GM12801 (cell line): Measurements from ENCODE around the gene TENT4B.

Experiments used
- CTCF ChIP-seq: IDR thresholded peaks from one replicate; pipeline ENCODE4 v1.5.1; 2011; ENCODE audit warnings: control low read depth; ENCODE audit not compliant: insufficient read length; ENCODE audit errors: extremely low read depth

TENT4B gene

DNA sequence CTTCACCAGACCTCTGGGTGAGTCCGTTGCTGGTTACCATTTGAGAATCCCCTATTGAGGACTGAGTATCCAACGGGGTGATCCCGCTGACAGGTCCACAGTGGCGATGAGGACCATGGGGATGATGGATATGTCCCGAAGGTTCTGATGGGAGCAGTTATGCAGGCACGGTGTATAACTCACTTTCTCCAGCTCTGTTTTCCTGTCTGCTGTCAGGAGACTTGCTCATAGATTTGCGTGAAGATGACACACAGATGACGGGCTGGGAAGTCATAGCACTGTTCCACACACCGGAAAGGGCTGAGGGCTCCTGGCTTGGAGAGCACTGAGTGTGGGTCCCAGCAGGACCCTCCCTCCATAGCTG, 91.0 kb downstream of the TENT4B start:
- no peak for TF ChIP-seq CTCF

- no peak for TF ChIP-seq CTCF
Observed at GRCh38 chr16:50244504-50245416, 91.7 kb downstream of the TENT4B start.

- no peak for TF ChIP-seq CTCF
Observed at GRCh38 chr16:50245417-50246298, 92.6 kb downstream of the TENT4B start.

DNA sequence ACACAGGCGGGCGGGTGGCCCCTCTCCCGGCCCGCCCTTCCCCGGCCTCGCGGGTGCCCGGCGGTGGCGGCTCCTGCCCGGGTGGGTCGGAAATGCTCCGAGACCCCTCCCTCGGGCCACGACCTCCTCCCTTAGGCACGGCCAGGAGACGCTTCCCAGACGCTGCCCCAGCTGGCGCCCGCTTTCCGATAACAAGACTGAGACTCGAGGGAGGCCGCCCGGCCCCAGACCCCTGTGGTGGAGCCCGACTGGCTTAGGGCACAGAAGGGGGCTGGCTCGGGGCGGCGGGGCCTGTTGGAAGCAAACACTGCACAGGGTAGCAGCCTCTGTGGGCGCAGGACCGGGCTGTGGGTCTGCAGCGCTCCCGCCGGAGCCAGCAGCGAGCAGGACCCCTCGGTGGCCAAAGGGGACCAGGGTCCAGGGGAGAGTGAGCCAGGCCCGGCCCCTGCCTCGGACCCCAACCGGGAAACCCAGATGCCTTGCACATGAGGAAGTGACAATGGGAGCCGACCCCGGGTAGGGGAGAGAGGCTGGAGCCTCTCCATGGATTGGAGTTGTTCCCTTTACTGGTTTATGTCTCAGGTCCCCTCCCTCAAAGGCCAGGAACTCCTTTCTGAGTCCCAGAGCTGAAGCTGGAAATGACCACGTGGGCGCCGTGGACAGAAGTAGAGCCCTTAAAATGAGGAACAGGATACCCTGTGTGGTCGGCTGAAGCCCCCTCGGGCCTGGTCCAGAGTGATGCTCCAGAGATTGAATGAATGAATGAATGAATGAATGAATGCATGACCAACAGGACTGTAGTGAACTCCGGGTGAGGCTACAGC, 93.4 kb downstream of the TENT4B start:
- TF ChIP-seq CTCF, result no peak

- TF ChIP-seq CTCF, result no peak
Observed at GRCh38 chr16:50247123-50247905, 94.2 kb downstream of the TENT4B start.

DNA sequence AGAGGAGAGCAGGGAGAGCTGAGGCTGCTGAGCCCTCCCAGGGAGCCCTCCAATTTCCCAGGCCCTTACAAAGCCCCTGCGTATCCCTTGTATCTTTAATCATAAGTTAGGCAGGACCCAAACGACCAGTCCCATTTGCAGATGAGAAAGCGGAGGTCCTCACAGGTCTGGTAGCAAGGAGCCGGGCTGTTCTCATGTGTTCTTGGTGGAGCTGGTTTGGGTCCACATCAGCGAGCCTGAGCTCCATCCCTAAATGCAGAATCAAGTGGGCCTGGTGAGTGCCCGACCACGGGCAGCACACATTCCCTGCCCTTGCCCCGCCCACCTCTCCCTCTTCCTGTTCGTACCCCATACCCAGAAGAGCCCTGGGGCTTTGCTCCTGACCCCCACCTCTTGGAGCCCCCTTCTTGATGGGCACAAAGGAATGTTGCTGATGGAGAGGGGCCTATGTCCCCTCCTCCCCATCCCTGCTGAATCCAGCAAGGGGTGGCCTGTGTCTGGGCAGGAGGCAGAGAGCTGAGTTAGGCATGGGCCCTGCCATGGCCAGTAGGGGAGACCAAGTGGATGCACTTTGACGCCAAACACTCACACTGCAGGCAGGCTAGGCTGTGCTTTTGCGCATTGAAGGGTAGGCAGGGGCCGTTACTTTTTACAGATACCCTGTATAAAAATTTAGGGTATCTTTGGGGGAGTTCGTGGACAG, 95.0 kb downstream of the TENT4B start:
- no peak for TF ChIP-seq CTCF
